B cell (primary cell): ENCODE results near the gene ARHGEF4. TPM values are rescaled to one million over a fixed set of nuclear protein-coding genes. Genes with fewer than 3 reads are reported as not detected.

ENCODE experiments used
- ATAC-seq: fragments of 200-7000 bp; cut with Tn5 transposase; one replicate; pipeline ENCODE4 v1.10.0; 2021; ENCODE audit warnings: low read depth, mild to moderate bottlenecking, moderate number of reproducible peaks, moderate library complexity
- CTCF ChIA-PET: fragments of 350-600 bp; sonication (Branson Sonifier 250); formaldehyde crosslinking; loops from one replicate; lab custom pipeline; 2021; ENCODE audit warnings: antibody characterized with exemption, inconsistent platforms; lab: Charles Lee
- POLR2A ChIA-PET: fragments of 350-600 bp; sonication (Branson Sonifier 250); formaldehyde crosslinking; loops from one replicate; lab custom pipeline; 2021; ENCODE audit warnings: antibody characterized with exemption; lab: Charles Lee
- DNase-seq: peaks from one replicate; pipeline ENCODE4 v3.0.0; 2013
- H2AFZ ChIP-seq: 2 replicates; pipeline ENCODE4 v1.6.1; 2012; ENCODE audit warnings: mild to moderate bottlenecking, low read depth, low read length; ENCODE audit not compliant: insufficient read depth, poor library complexity, severe bottlenecking
- H3K27ac ChIP-seq, 2 donors: 1 replicate in 1 of 2; 2 replicates in 1 of 2; pipeline ENCODE4 v1.5.1; 2012 to 2013; ENCODE audit warnings: low read length in 2 of 2, mild to moderate bottlenecking in 2 of 2, moderate library complexity in 1 of 2
- H3K27me3 ChIP-seq, 4 experiments: fragments of 200-600 bp in 1 of 4; sonication (generic) in 1 of 4; replicated peaks in 1 of 4; 1 replicate in 2 of 4; 2 replicates in 2 of 4; pipeline versions ENCODE4 v1.6.1 to v1.7.0; 2013 to 2016; ENCODE audit warnings: low read length in 3 of 4, mild to moderate bottlenecking in 2 of 4, mixed read lengths in 1 of 4, moderate library complexity in 1 of 4; ENCODE audit not compliant: insufficient read depth in 4 of 4, control insufficient read depth in 3 of 4; ENCODE audit errors: control extremely low read depth in 1 of 4
- H3K36me3 ChIP-seq, 2 experiments: replicated peaks in 1 of 2; 1 replicate in 1 of 2; 2 replicates in 1 of 2; pipeline versions ENCODE4 v1.6.1 to v1.7.1; 2013; ENCODE audit warnings: low read length in 1 of 2; ENCODE audit not compliant: insufficient read depth in 2 of 2, control insufficient read depth in 1 of 2; ENCODE audit errors: control extremely low read depth in 1 of 2, extremely low read depth in 1 of 2
- H3K4me1 ChIP-seq, 2 donors: fragments of 200-600 bp in 1 of 2; sonication (generic) in 1 of 2; 1 replicate in 1 of 2; 2 replicates in 1 of 2; pipeline versions ENCODE4 v1.5.1 to v1.6.1; 2013 to 2017; ENCODE audit warnings: low read length in 2 of 2; ENCODE audit not compliant: control insufficient read depth in 2 of 2, insufficient read depth in 2 of 2
- H3K4me2 ChIP-seq: replicated peaks from 2 replicates; pipeline ENCODE3; 2012; ENCODE audit warnings: mild to moderate bottlenecking, low read depth, low read length; ENCODE audit not compliant: poor library complexity, severe bottlenecking
- H3K4me3 ChIP-seq, 5 experiments: fragments of 200-600 bp in 1 of 5; sonication (generic) in 1 of 5; 1 replicate in 3 of 5; 2 replicates in 2 of 5; pipeline versions ENCODE4 v1.5.1 to v1.7.0; 2011 to 2016; ENCODE audit warnings: low read length in 4 of 5, mild to moderate bottlenecking in 4 of 5, low read depth in 2 of 5, control low read depth in 1 of 5, moderate library complexity in 1 of 5; ENCODE audit not compliant: insufficient read depth in 1 of 5; ENCODE audit errors: control extremely low read depth in 1 of 5, extremely low read depth in 1 of 5
- H3K79me2 ChIP-seq: fragments of 200-600 bp; sonication (generic); one replicate; pipeline ENCODE4 v1.6.0; 2016; ENCODE audit warnings: low read length; ENCODE audit not compliant: control insufficient read depth, insufficient read depth
- H3K9ac ChIP-seq: fragments of 200-600 bp; sonication (generic); 2 replicates; pipeline ENCODE4 v1.6.1; 2017; ENCODE audit warnings: mild to moderate bottlenecking, low read length, moderate library complexity
- H3K9me3 ChIP-seq, 3 donors: one replicate each; pipeline versions ENCODE4 v1.6.1 to v1.7.1; 2013; ENCODE audit warnings: low read length in 2 of 3; ENCODE audit not compliant: control insufficient read depth in 2 of 3, insufficient read depth in 1 of 3; ENCODE audit errors: control extremely low read depth in 1 of 3
- H4K20me1 ChIP-seq: 2 replicates; pipeline ENCODE4 v1.6.0; 2012; ENCODE audit warnings: mild to moderate bottlenecking, low read length; ENCODE audit not compliant: insufficient read depth, control insufficient read depth, poor library complexity, severe bottlenecking
- H3K27ac Mint-ChIP-seq: one replicate; pipeline ENCODE4 v1.8.0; 2021; ENCODE audit warnings: mixed read lengths
- H3K27me3 Mint-ChIP-seq: one replicate; pipeline ENCODE4 v1.8.0; 2021; ENCODE audit warnings: mixed read lengths
- H3K4me1 Mint-ChIP-seq: one replicate; pipeline ENCODE4 v1.8.0; 2021; ENCODE audit warnings: mixed read lengths
- H3K4me3 Mint-ChIP-seq: one replicate; pipeline ENCODE4 v1.8.0; 2021; ENCODE audit warnings: mixed read lengths
- H3K9me3 Mint-ChIP-seq: one replicate; pipeline ENCODE4 v1.8.0; 2022; ENCODE audit warnings: mixed read lengths; ENCODE audit not compliant: insufficient read depth
- EZH2 ChIP-seq: IDR thresholded peaks from 2 replicates; pipeline ENCODE4 v1.6.1; 2012; ENCODE audit warnings: borderline replicate concordance, low read depth, mild to moderate bottlenecking, moderate library complexity, low read length; ENCODE audit not compliant: insufficient read depth, poor library complexity, severe bottlenecking
- WGBS: methylation state at CpG from one replicate; pipeline ENCODE4 v1.1.5; 2013; ENCODE audit warnings: missing lambda C conversion rate; ENCODE audit not compliant: insufficient coverage; 5-methylcytosine and 5-hydroxymethylcytosine counted together
- intact Hi-C: fragments of 100-400 bp; cut with micrococcal nuclease; formaldehyde crosslinking; loops from one replicate; pipeline ENCODE4 v1.10.0; 2022
- polyA plus RNA-seq: library from polyadenylated mRNA; depleted of rRNA; stranded (reverse); fragments of >200 nt; gene quantifications from 2 replicates; pipeline ENCODE4 v1.2.3, GENCODE V29; 2012
- total RNA-seq, 2 donors: library from RNA; stranded (reverse); fragments of 120-200 nt in 1 of 2; gene quantifications; 1 replicate in 1 of 2; 2 replicates in 1 of 2; pipeline versions ENCODE4 v1.2.3 to v1.2.4, GENCODE V29; 2013 to 2022
- TF ChIP-seq, protein P1 (sequence below): fragments of 200-600 bp; IDR thresholded peaks from one replicate; pipeline ENCODE4 v1.8.0; 2022; ENCODE audit warnings: antibody characterized with exemption, mild to moderate bottlenecking

Gene ARHGEF4
- total and polyA plus RNA-seq, 2 donors (not counting 1 experiment from before 2014, with no cell fraction given) = 2.1 TPM; not detected in 1

DNA sequence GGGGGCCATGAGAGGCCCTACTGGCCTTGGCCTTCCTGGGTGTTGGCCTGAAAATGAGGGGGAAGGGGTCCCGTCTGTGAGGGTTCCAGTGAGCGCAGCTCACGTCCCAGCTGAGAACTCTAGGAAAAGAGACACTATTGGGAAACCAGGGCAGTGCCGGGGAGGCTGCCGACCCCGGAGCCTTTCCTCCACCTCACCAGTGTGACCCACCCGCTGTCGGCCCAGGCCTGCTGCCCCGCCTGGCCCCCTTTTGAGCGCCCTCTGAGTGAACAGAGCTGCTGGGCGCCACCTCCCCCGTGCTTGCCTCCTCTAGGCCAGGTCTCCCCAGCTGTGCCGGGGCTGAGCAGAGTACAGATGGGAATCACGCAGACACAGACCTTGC lies 17.5 kb upstream of the ARHGEF4 start:
- TF ChIP-seq EZH2 = no peak
- TF ChIP-seq, protein P1, sequence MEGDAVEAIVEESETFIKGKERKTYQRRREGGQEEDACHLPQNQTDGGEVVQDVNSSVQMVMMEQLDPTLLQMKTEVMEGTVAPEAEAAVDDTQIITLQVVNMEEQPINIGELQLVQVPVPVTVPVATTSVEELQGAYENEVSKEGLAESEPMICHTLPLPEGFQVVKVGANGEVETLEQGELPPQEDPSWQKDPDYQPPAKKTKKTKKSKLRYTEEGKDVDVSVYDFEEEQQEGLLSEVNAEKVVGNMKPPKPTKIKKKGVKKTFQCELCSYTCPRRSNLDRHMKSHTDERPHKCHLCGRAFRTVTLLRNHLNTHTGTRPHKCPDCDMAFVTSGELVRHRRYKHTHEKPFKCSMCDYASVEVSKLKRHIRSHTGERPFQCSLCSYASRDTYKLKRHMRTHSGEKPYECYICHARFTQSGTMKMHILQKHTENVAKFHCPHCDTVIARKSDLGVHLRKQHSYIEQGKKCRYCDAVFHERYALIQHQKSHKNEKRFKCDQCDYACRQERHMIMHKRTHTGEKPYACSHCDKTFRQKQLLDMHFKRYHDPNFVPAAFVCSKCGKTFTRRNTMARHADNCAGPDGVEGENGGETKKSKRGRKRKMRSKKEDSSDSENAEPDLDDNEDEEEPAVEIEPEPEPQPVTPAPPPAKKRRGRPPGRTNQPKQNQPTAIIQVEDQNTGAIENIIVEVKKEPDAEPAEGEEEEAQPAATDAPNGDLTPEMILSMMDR = no peak
- Histone ChIP-seq H3K4me2 (no peak overlapping the region), H3K36me3 (no peaks in the 10 kb centered on the region), H3K27ac (no peak overlapping the region), H3K9me3 (no peaks in the 10 kb centered on the region), H3K4me3 (no peak overlapping the region), H2AFZ (no peak overlapping the region), H3K79me2 (no peaks in the 10 kb centered on the region), H3K9ac (no peak overlapping the region), H3K27me3 (no peaks in the 10 kb centered on the region), H3K4me1 (peaks cover 0 to 8% of the 10 kb centered on the region in 2 donors), H4K20me1 (no peaks in the 10 kb centered on the region)
- Mint-ChIP-seq H3K4me1 (peaks cover 8% of the 10 kb centered on the region), H3K27ac (no peak overlapping the region), H3K4me3 (no peak overlapping the region), H3K27me3 (peaks cover 10% of the 10 kb centered on the region), H3K9me3 (no peaks in the 10 kb centered on the region)
- no peak for DNase-seq
- POLR2A ChIA-PET = no interaction called here
- intact Hi-C loops = no loop called here
- 93% methylated on average over 14 of the region's 14 CpGs for WGBS
- no peak for ATAC-seq
- CTCF ChIA-PET = no interaction called here

DNA sequence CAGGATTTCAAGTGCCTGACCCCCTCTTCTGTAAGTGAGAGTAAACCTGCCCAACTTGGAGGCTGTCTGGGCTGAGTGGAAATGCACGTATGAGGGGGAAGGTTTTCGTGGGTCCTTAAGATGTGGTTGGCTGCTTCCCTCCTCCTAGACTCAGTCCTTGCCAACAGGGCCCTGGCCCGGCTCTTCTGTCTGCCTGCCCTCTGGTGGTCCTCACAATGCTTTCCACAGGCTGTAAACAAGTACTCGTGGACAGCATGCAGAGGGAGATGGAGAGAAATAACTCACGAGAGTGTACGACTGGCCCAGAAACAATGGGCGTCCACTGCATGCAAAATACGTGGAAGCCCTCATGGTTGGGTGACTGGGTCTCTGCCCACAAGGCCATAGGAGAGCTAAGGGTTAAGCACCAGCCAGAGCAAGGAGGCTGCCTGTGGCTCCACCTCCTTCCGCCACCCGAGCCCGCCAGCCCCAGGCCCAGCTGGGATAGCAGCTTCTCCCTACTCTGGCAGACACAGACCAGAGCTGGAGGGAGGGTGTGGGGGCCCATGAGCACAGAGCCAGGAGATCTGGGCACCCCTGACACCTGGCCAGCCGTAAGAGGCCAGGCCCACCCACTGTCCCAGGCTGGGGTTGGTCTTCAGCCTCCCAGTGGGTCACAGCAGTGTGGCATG lies 17.0 kb upstream of the ARHGEF4 start:
- ATAC-seq = no peak
- Histone ChIP-seq H2AFZ (no peak overlapping the region), H3K79me2 (no peaks in the 10 kb centered on the region), H3K27me3 (no peaks in the 10 kb centered on the region), H3K4me3 (no peak overlapping the region), H3K9me3 (no peaks in the 10 kb centered on the region), H3K27ac (no peak overlapping the region), H3K9ac (no peak overlapping the region), H3K36me3 (no peaks in the 10 kb centered on the region), H3K4me2 (no peak overlapping the region), H3K4me1 (peaks cover 0 to 13% of the 10 kb centered on the region in 2 donors), H4K20me1 (no peaks in the 10 kb centered on the region)
- H3K27ac Mint-ChIP-seq = no peak overlapping the region
- DNase-seq = no peak
- TF ChIP-seq, protein P1 = no peak
- no peak for TF ChIP-seq EZH2
- H3K4me1 Mint-ChIP-seq = peaks cover 14% of the 10 kb centered on the region
- ChIA-PET CTCF (no interaction called here), POLR2A (no interaction called here)
- no peaks in the 10 kb centered on the region for H3K9me3 Mint-ChIP-seq
- no peak overlapping the region for H3K4me3 Mint-ChIP-seq
- intact Hi-C loops = no loop called here
- peaks cover 10% of the 10 kb centered on the region for H3K27me3 Mint-ChIP-seq
- 79% methylated on average over 7 of the region's 12 CpGs for WGBS
